Epidermal melanocyte (primary cell): ENCODE data around the gene ADGRV1.

Experiments used
- DNase-seq: peaks from one replicate; pipeline ENCODE4 v3.0.0; 2011; ENCODE audit warnings: low spot score; ENCODE audit not compliant: insufficient read length

The ADGRV1 gene

GRCh38 chr5:91098541-91098940 is 539.9 kb downstream of the ADGRV1 start:
- DNase-seq: no peak

DNA sequence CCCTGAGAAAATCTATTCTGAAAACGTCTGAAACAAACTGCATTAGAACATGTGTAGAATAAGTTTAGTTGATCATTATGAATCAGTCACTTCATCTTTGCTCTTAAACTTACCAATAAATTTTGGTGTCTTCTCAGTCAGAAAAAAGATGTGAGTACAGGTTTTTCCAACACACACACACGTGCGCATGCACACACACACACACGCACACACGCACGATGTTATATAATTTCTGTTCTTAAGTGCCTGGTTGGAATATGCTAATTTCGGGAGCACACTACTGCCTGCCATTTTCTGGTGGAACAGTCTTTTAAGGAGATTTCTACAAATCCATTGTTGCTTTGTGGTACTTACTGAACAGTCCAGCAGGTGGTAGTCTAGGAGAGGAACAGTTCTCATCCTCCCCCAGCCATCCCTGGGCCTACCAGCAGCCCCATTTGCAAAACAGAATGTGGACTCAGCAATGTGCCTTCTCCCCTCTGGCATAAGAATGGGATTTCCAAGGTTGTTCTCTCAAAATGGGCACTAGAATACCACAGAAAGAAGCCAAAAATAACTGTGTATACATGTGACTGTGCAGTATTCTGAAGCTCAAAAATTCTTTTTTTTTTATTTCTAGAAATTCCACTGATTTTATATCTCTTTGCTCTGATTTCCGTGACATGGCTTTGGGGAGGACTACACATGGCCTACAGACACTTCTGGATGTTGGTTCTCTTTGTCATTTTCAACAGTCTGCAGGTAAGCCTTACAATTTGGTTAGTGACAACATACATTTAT is 543.2 kb downstream of the ADGRV1 start:
- peak; percentile 63 for DNase-seq

DNA sequence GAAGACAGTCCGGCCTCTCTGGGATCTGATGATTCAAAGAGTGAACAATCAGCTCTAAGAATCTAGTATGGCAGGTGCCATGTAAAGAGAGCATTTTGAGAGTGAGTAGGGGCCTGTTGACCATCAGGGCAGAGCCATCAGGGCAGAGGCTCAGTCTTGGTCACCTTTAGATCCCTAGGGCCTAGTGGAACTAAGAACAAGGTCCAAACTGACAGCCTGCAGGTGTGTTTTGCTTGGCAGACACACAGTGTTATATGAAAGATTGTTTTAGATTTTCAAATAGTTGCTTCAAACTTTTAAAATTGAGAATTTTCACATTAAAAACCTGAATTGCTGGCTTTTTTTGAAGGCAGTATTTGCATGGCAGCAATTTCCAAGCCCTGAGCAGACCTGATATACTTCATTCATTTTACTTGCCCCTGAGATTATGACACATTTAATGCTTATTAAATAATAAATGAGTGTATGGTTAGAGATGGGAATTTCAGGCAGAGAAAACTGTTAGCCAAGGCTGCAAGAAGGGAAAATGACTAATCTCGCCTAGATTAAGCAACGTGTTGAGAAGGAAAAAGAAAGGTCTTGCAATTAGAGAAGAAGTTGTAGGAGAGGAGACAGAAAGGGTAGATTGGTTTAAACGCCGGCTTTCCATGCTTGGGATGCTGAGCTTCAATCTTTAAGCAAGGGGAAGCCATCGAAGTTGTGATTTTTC is 544.9 kb downstream of the ADGRV1 start:
- no peak for DNase-seq

DNA sequence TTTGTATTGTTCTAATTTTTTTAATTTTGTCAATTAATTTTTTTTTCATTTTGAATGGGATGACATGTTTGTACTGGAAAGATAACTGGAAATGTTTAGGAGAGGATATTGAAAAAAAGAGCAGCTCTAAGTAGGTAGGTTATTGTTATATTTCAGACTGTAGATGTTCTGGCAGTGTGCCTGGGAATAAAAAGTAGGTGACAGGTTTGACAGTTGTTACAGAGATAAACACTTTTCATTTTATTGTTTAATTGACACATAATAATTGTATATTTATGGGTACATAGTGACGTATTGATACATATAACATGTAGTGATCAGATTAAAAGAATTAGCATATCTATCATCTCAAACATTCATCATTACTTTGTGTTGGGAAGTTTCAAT is 545.5 kb downstream of the ADGRV1 start:
- no peak for DNase-seq

GRCh38 chr5:91106842-91107511 is 548.4 kb downstream of the ADGRV1 start:
- DNase-seq: no peak

DNA sequence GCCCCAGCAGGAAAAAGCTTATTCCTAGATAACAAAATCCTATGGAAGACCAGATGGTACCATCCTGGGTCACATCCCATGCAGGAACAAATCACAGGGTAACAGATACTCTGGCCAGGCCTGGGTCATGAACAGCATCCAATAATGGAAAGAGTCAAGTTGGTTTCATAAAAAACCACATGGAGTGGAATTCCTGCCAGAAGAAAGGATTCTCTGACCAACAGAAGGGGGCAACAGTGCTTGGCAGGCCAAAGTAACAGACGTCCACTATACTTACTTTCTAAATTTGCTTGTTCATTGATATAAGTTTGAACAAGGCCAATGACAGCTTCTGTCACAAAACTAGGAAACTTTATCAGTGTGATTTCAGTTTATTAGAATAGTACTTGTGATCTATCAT is 551.0 kb downstream of the ADGRV1 start:
- no peak for DNase-seq

GRCh38 chr5:91110686-91111085 is 552.1 kb downstream of the ADGRV1 start:
- DNase-seq: no peak

GRCh38 chr5:91111473-91112238 is 553.1 kb downstream of the ADGRV1 start:
- DNase-seq: no peak

- no peak for DNase-seq
Observed at GRCh38 chr5:91114658-91115057, 556.1 kb downstream of the ADGRV1 start.

DNA sequence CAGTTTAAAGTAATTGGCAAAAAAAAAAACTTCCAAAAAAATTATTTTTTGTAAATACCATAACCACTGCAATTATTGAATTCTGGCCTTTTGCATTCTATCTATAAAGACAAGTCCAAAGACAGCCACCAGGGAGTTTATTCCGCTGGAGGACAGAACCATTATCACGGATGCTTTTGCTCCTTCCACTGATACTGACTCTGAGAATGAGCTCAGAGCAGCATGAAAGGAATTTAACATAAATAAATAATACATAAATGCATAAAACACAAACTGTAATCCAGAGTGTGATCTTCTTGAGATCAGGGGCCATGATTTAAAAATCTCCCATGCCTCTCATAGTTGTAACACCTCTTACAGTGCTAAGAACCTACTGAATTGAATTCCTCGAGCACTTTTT is 559.8 kb downstream of the ADGRV1 start:
- DNase-seq: no peak

- DNase-seq: no peak
Observed at GRCh38 chr5:91118796-91119195, 560.2 kb downstream of the ADGRV1 start.

- DNase-seq: no peak
Observed at GRCh38 chr5:91119217-91119616, 560.6 kb downstream of the ADGRV1 start.

GRCh38 chr5:91119981-91120850 is 561.6 kb downstream of the ADGRV1 start:
- DNase-seq: no peak

DNA sequence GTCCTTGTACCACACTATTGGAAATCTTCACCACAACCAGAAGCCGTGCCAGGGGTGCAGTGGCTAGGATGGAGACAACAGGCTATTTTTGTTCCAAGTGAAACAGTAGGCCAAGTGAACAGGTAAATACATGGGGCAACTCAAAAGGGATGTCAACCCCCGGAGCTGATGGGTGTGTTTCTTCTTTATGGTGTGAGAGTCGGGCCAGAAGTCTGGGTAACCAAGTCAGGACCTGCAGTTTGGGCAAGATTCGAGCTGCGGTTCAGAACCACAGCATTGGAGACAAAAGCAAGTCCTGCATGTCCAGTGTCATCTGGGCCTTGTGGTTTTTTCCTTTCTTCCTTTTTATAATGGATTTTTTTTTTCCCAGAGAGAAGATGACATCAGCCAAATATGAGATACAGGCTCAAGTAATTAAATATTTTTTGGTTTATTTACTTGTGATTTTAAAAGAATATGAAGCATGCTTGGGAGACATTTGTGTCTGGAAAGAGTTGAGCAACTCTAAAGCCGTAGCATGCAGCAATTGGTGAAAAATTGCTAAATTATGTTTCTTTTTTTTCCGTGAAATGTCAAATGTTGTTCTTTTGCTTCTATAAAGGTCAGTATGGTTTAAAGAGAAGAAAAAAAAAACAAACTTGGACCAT is 562.9 kb downstream of the ADGRV1 start:
- no peak for DNase-seq

GRCh38 chr5:91122651-91123050 is 564.1 kb downstream of the ADGRV1 start:
- no peak for DNase-seq

GRCh38 chr5:91123291-91123690 is 564.7 kb downstream of the ADGRV1 start:
- DNase-seq: no peak

DNA sequence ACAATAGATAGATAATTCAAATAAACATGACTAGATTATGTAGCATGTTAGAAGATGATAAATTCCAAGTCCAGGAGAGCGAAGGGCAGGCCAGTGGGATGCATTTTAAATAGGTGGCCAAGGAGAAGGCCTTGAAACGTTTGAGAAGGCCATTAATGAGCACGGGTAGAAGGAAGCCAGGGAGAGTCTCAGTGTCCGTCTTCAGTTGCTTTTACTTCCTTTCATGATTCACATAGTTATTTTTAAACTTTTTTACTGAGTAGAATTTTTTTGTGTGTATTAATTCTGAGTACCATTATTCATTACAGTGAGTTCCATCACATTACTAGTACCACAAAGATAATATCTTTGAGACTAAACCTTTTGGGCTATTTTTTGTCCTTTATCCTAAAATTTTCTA is 565.3 kb downstream of the ADGRV1 start:
- DNase-seq: no peak

- DNase-seq: no peak
Observed at GRCh38 chr5:91125916-91126315, 567.3 kb downstream of the ADGRV1 start.

- no peak for DNase-seq
Observed at GRCh38 chr5:91126448-91126847, 567.9 kb downstream of the ADGRV1 start.

DNA sequence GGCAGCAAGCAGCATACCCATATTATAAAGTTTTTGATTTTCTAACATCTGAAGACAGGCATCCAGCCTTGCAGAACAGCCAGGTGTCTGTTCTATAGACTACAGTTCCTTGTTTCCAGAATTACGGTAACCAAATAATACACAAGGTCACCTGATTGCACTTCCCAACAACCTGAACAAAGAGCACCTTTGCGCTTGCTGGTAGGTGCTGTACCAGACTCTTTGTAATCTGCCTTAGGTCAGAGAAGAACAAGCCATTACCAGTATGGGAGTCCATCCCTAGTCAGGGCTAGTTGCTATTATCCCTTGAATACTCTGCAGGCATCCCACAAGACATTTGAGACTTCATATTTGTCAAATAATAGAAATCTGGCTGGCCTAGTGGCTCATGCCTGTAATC is 568.3 kb downstream of the ADGRV1 start:
- no peak for DNase-seq
